Raji (cell line): ENCODE data around the gene KIF17.

Experiments
- POLR2A ChIP-seq: IDR thresholded peaks from 2 replicates; pipeline ENCODE4 v1.6.1; 2011; ENCODE audit warnings: low read depth, low read length, control low read depth; ENCODE audit not compliant: insufficient read depth

Gene KIF17

GRCh38 chr1:20717452-20718342 is at the start of gene KIF17:
Gene KIF17 (minus strand): TSS chr1:20718007. CDS start chr1:20717706, 301 bp downstream.
- TF ChIP-seq POLR2A = no peak

- TF ChIP-seq POLR2A = no peak
These were observed 49.5 kb upstream of the KIF17 start for GRCh38 chr1:20767271-20767670.

- no peak for TF ChIP-seq POLR2A
These were observed 45.6 kb upstream of the KIF17 start for GRCh38 chr1:20763417-20763816.

DNA sequence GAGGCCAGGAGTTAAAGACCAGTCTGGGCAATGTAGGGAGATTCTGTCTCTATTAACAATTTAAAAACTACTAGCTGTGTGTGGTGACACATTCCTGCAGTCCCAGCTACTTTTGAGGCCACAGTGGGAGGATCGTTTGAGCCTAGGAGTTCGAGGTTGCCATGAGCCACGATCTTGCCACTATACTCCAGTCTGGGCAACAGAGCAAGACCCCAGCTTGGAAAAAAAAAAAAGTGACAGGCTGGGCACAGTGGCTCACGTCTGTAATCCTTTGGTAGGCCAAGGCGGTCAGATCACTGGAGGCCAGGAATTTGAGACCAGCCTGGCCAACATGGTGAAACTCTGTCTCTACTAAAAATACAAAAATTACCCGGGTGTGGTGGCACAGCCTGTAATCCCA is 42.5 kb upstream of the KIF17 start:
- no peak for TF ChIP-seq POLR2A

DNA sequence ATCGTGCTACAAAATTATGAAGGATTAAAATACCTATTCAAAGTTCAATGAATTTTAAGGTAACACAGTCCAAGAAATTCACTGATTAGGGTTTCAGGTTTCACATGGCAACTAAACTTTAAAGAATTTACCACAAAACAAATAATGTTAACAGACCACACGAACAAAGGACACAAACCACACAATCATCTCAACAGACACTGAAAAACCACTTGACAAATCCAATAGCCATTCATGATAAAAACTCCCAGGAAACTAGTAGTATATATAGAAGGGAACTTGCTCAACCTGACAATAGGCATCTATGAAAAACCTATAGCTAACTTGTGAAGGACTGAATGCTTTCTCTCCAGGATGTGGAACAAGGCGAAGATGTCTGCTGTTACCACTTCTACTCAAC is 35.8 kb upstream of the KIF17 start:
- no peak for TF ChIP-seq POLR2A

DNA sequence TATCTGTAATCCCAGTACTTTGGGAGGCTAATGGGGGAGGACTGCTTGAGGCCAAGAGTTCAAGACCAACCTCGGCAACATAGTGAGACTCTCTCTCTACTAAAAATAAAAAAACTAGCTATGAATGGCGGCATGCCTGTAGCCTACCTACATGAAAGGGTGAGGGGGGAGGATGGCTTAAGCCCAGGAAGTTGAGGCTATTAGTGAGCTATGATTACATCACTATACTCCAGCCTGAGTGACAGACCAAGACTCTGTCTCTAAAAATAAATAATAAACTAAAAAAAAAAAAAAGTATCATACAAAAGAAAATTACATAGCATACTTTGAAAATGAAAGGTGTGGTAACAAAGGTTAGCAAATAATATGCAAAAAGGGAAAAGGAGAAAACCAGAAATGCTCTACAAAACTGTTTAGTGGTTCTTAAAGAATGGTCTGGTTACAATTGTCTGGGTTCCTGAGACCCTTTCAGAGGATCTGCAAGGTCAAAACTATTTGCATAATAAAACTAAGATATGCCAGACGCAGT is 33.7 kb upstream of the KIF17 start:
- no peak for TF ChIP-seq POLR2A

GRCh38 chr1:20742671-20743070 is 24.9 kb upstream of the KIF17 start:
- TF ChIP-seq POLR2A = no peak

DNA sequence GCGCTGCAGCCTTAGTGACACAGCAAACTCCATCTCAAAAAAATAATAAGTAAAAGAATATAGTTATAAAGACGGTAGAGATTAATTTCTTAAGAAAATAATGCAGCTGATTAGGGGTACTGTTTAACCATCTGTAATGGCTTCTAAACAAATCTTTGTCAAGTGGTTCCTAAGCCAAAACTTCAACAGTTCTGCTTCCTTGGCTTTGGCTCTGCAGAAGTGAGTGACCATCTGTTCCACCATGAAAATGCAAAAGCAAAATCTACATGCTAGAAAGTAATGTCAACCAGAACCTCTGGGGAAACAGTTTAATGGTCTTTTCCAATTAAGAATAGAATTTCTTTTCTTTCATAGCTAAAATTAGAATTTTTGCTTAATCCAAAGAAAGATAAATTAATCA is 23.0 kb upstream of the KIF17 start:
- TF ChIP-seq POLR2A = no peak

DNA sequence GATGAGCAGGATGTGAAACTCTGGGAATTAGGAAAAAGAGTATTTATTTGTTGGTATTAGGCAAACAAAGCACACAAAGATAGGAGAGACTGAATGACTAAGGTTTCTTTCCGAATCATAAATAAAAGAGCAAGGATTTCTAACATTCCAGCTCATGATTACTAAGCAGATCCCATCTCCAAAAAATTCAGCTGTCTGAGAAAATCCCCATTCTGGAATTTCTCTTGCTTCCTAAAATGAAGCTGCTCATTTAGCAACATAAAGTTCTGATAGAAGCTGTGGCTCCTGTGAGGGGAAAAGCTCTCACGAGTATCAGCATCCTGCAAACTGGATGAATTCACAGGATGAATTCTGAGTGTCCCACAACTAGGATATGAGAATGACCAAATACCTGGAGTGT is 21.4 kb upstream of the KIF17 start:
- no peak for TF ChIP-seq POLR2A

DNA sequence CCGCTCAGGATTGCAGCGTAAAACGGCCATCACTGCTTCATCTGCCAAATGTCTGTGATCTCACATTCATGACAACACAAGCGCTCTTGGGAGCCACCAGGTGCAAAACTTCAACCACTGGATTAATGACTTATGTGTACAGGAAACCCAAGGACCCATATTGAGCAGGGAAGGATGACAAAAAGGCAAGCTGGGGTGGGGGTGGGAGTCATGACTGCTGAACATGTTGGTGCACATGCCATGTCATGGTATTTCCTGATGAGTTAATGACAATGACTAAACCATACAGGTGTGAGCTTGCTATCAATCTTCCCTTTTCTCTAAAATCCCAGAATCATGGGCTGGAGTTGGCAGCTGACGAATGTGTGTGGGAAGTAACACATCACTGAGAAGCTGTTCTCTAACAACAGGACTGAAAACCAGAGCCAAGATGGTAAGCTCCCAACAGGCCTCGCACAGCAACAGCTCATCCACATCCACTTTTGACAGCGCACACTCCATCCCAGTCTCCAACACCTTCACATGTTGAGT is 17.8 kb upstream of the KIF17 start:
- TF ChIP-seq POLR2A = no peak

- no peak for TF ChIP-seq POLR2A
These were observed 15.7 kb upstream of the KIF17 start for GRCh38 chr1:20733360-20733975.

DNA sequence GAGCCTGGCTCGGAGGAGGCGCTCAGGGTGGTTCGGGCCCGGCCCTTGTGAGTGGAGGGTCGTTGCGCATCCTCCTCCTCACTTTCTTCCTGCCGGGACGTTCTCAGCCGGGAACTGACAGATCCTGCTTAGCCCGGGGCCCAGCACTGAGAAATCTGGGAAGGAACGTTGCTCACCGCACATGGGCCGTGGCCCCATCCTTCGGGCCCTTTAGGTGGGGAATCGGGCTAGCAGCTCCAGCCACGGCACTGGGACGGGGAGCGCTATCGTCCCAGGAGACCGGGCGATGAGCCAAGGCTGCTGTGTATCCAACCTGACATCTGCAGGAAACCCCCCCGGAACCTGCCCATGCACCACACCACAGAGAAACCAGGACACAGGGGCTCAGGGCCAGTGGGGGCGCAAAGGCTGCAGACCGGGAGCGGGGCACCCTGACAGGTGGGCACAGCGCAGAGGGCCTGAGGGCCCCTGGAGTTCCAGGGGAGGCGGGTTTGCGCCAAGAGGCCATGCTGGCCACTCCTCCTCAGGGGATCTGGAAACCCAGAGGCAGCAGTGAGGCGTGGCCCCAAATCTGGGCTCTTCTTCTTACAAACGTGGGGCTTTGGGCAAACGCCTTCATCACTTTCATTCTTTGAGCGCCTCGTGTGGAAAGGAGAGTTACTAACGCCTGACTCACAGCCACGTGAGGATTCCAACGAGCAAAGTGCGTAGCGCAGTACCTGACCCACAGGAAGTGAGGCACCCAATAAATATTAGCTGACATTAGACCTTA is 15.0 kb upstream of the KIF17 start, which contains the start of gene SH2D5:
Gene SH2D5 (minus strand): TSS at position 116 of the 772 bp plus-strand sequence. CDS start 4,659 bp downstream, outside the sequence.
- no peak for TF ChIP-seq POLR2A

GRCh38 chr1:20732071-20732587 is 14.3 kb upstream of the KIF17 start:
- no peak for TF ChIP-seq POLR2A

GRCh38 chr1:20731057-20731991 is 13.5 kb upstream of the KIF17 start:
- no peak for TF ChIP-seq POLR2A

DNA sequence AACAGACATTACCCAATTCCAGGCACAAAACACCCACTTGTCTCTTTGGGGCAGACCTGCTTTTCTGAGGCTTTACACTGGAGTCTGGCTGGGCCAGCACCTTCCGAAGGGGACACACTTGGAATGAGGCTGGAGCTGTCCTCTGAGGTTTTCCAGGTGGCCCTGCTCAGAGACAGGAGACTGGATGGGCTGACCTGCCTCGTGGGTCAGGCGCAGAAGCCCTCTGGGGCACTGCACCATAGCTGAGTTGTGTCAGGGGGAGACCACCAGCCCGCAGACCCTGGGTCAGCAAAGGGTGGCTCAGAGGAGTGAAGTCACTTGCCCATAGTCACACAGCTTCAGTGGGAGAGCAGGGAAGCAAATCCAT is 12.9 kb upstream of the KIF17 start:
- no peak for TF ChIP-seq POLR2A
